Mesothelial cell of epicardium (in vitro differentiated cells): ENCODE results near the gene ZBTB34. TPM values are rescaled to one million over a fixed set of nuclear protein-coding genes. Genes with fewer than 3 reads are reported as not detected.
"Not testable (repeated sequence)": the region's sequence is repeated elsewhere in the genome, so short reads cannot be mapped to it uniquely, and the experiment has no call there.

Experiments
- DNase-seq, 2 experiments: peaks; one replicate each; pipeline ENCODE4 v3.0.0; 2021; ENCODE audit warnings: low spot score in 2 of 2; ENCODE audit not compliant: unreplicated experiment in 2 of 2
- H3K27ac Mint-ChIP-seq: 2 replicates; pipeline ENCODE4 v1.8.0; 2021; ENCODE audit warnings: mixed read lengths
- H3K27me3 Mint-ChIP-seq: 2 replicates; pipeline ENCODE4 v1.8.0; 2021; ENCODE audit warnings: low read depth, mixed read lengths
- H3K36me3 Mint-ChIP-seq: 2 replicates; pipeline ENCODE4 v1.8.0; 2021; ENCODE audit warnings: mixed read lengths
- H3K4me1 Mint-ChIP-seq: 2 replicates; pipeline ENCODE4 v1.8.0; 2021; ENCODE audit warnings: mixed read lengths
- H3K4me3 Mint-ChIP-seq: 2 replicates; pipeline ENCODE4 v1.8.0; 2021; ENCODE audit warnings: mild to moderate bottlenecking, moderate library complexity, mixed read lengths
- H3K9me3 Mint-ChIP-seq: 2 replicates; pipeline ENCODE4 v1.8.0; 2021; ENCODE audit warnings: mixed read lengths
- total RNA-seq: library from RNA; stranded (reverse); gene quantifications from 3 replicates; pipeline ENCODE4 v1.2.1, GENCODE V29; 2021
- TF ChIP-seq, protein P1 (sequence below): fragments of 200-600 bp; sonication (generic); IDR thresholded peaks from one replicate; pipeline ENCODE4 v1.5.0; 2021; ENCODE audit warnings: antibody characterized with exemption; ENCODE audit not compliant: unreplicated experiment

ZBTB34 gene
- total RNA-seq: 23.3 to 24.7 TPM (median 24.0 TPM) in 3 replicates

DNA sequence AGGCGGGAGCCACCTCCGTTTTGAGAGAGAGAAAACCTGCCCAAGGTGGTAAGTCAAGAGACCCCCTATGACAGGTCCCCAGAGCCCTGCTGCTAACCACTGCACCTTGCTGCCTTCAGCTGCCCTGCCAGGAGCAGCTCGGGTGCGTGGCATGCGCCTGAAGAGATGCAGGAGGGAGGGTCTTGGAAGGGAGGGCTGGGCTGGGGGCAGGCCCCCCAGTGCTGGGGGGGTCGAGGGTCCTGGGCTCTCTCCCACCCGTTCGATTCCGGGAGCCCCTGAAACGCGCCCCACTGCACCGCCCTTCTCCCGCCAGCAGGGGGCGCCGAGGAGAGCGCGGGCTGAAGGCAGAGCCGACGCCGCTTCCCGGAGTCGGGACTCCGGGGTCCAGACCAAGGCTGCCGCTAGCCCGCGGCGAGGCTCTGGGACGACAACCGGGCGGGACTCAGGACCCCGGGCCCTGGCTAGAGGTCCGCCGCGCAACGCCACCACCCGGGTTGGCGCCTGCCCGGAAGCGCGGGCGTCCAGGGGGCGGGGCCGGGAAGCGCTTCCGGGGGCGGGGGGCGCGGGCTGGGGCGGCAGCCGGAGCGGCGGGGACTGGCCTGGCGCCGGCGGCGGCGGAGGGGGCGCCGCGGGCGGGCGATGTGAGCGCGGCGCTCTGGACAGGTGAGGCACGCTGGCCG is at the start of gene ZBTB34:
Gene ZBTB34, plus strand, starts transcription at position 563 of the 680 bp plus-strand sequence. CDS start 18,761 bp downstream, outside the sequence.
- TF ChIP-seq, protein P1, sequence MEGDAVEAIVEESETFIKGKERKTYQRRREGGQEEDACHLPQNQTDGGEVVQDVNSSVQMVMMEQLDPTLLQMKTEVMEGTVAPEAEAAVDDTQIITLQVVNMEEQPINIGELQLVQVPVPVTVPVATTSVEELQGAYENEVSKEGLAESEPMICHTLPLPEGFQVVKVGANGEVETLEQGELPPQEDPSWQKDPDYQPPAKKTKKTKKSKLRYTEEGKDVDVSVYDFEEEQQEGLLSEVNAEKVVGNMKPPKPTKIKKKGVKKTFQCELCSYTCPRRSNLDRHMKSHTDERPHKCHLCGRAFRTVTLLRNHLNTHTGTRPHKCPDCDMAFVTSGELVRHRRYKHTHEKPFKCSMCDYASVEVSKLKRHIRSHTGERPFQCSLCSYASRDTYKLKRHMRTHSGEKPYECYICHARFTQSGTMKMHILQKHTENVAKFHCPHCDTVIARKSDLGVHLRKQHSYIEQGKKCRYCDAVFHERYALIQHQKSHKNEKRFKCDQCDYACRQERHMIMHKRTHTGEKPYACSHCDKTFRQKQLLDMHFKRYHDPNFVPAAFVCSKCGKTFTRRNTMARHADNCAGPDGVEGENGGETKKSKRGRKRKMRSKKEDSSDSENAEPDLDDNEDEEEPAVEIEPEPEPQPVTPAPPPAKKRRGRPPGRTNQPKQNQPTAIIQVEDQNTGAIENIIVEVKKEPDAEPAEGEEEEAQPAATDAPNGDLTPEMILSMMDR: peak; percentile 100
- peak within 1 kb of the TSS; percentile 91 for H3K27ac Mint-ChIP-seq
- H3K4me1 Mint-ChIP-seq: peaks cover 28% of the 10 kb centered on the region
- no peaks in the 10 kb centered on the region for H3K9me3 Mint-ChIP-seq
- H3K36me3 Mint-ChIP-seq: peaks cover 4% of the 10 kb centered on the region
- peak; percentile 73 to 87 for DNase-seq
- H3K4me3 Mint-ChIP-seq: peak within 1 kb of the TSS; percentile 81
- peaks cover 15% of the 10 kb centered on the region for H3K27me3 Mint-ChIP-seq

DNA sequence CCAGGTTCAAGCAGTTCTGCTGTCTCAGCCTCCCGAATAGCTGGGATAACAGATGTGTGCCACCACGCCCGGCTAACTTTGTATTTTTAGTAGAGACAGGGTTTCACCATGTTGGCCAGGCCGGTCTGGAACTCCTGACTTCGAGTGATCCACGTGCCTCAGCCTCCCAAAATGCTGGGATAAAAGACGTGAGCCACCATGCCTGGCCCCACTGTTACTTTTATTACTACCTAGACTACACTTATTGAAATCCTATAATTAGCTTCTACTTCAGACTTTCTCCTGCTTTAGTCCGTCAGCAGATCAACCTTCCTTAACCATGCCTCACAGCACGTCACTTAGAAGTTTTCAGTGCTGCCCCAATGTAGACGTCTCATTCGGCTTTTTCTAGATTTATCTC is 47.4 kb upstream of the ZBTB34 start:
- H3K27me3 Mint-ChIP-seq: no peaks in the 10 kb centered on the region
- no peak overlapping the region for H3K27ac Mint-ChIP-seq
- TF ChIP-seq, protein P1: no peak
- peaks cover under 1% of the 10 kb centered on the region for H3K4me1 Mint-ChIP-seq
- DNase-seq: no peak
- H3K9me3 Mint-ChIP-seq: peaks cover 24% of the 10 kb centered on the region
- H3K36me3 Mint-ChIP-seq: peaks cover 52% of the 10 kb centered on the region
- no peak overlapping the region for H3K4me3 Mint-ChIP-seq

DNA sequence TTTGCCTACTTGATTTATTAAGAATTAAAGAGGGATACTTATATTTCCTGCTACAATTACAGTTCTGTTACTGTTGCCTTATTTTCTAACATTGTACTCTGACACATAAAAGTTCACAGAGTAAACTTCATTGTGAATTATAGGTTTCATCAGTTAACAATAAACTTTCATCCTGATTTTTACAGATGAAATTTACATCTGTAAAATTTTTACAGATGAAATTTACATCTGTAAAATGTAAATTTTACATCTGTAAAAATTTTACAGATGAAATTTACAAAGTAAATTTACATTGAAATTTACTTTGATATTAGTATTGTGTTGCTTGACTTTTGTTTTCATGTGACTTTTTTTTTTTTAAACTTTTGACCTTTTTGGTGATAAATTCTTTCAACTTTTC is 46.3 kb upstream of the ZBTB34 start:
- Mint-ChIP-seq H3K27me3 (no peaks in the 10 kb centered on the region), H3K36me3 (peaks cover 61% of the 10 kb centered on the region), H3K4me3 (no peak overlapping the region), H3K9me3 (peaks cover 32% of the 10 kb centered on the region), H3K27ac (no peak overlapping the region), H3K4me1 (no peaks in the 10 kb centered on the region)
- TF ChIP-seq, protein P1: no peak
- DNase-seq: no peak

GRCh38 chr9:126817615-126818014 is 42.8 kb upstream of the ZBTB34 start:
- H3K36me3 Mint-ChIP-seq: peaks cover 71% of the 10 kb centered on the region
- not testable (repeated sequence) for H3K27me3 Mint-ChIP-seq, DNase-seq, H3K27ac Mint-ChIP-seq, H3K4me3 Mint-ChIP-seq, H3K4me1 Mint-ChIP-seq
- H3K9me3 Mint-ChIP-seq: peaks cover 41% of the 10 kb centered on the region

DNA sequence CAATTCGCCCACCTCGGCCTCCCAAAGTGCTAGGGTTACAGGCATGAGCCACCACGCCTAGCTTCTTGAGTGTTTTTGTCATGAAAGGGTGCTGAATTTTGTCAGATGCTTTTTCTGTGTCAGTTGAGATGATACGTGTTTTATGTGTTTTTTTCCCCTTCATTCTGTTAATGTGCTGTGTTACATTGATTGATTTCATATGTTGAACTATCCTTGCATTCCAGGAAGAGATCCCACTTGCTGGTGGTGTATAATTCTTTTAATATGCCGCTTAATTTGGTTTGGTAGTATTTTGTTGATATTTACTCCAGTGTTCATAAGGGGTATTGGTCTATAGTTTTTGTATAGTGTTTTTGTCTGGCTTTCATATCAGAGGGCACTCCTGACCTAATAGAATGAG is 42.0 kb upstream of the ZBTB34 start:
- TF ChIP-seq, protein P1: no peak
- DNase-seq: no peak
- no peaks in the 10 kb centered on the region for H3K4me1 Mint-ChIP-seq
- H3K27ac Mint-ChIP-seq: no peak overlapping the region
- peaks cover 69% of the 10 kb centered on the region for H3K36me3 Mint-ChIP-seq
- no peaks in the 10 kb centered on the region for H3K27me3 Mint-ChIP-seq
- peaks cover 37% of the 10 kb centered on the region for H3K9me3 Mint-ChIP-seq
- H3K4me3 Mint-ChIP-seq: no peak overlapping the region

DNA sequence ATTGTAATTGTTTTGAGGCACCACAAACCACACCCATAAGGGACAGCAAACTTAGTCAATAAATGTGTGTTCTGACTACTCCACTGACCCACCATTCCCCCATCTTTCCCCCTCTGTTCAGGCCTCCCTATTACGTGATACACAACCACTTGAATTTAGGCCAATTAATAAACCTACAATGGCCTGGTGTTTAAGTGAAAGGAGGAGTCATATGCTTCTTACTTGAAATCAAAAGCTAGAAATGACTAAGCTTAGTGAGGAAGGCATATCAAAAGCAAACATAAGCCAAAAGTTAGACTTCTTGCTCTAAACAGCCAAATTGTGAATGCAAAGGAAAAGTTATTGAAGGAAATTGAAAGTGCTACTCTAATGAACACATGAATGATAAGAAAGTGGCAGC is 41.0 kb upstream of the ZBTB34 start:
- no peak for DNase-seq
- H3K4me3 Mint-ChIP-seq: no peak overlapping the region
- peaks cover 32% of the 10 kb centered on the region for H3K9me3 Mint-ChIP-seq
- no peaks in the 10 kb centered on the region for H3K27me3 Mint-ChIP-seq
- TF ChIP-seq, protein P1: no peak
- peaks cover 66% of the 10 kb centered on the region for H3K36me3 Mint-ChIP-seq
- H3K4me1 Mint-ChIP-seq: no peaks in the 10 kb centered on the region
- H3K27ac Mint-ChIP-seq: no peak overlapping the region
